K562 (cell line): ENCODE measurements around the gene CPB1.

Experiments used
- CHD2 ChIP-seq: IDR thresholded peaks from 2 replicates; pipeline ENCODE4 v1.6.1; 2011; ENCODE audit warnings: low read depth, low read length
- EP300 ChIP-seq: IDR thresholded peaks from 2 replicates; pipeline ENCODE4 v1.6.1; 2012; ENCODE audit warnings: low read length, improper control_type of control experiment
- EZH2 ChIP-seq: IDR thresholded peaks from 2 replicates; pipeline ENCODE4 v1.6.1; 2012; ENCODE audit warnings: low read depth, mild to moderate bottlenecking, inconsistent platforms, low read length, borderline replicate concordance
- FOXK1 ChIP-seq: sonication (generic); formaldehyde crosslinking; IDR thresholded peaks from 2 replicates; pipeline ENCODE4 v1.8.0; 2022; ENCODE audit warnings: missing genetic modification reagents, mild to moderate bottlenecking, borderline replicate concordance
- HDAC8 ChIP-seq: fragments of 450-650 bp; IDR thresholded peaks from 2 replicates; pipeline ENCODE4 v1.6.1; 2016; ENCODE audit warnings: mild to moderate bottlenecking, missing genetic modification characterization, moderate library complexity, missing compliant biosample characterization
- MXD1 ChIP-seq: fragments of 250-450 bp; sonication (Bioruptor Pico); IDR thresholded peaks from 2 replicates; pipeline ENCODE4 v1.8.0; 2021; ENCODE audit warnings: borderline replicate concordance, mild to moderate bottlenecking, moderate library complexity; ENCODE audit not compliant: poor library complexity, severe bottlenecking
- RFX5 ChIP-seq: IDR thresholded peaks from 2 replicates; pipeline ENCODE4 v1.6.1; 2011; ENCODE audit warnings: low read depth, mild to moderate bottlenecking, improper control_type of control experiment, low read length
- SRSF7 ChIP-seq: fragments of 200-400 bp; formaldehyde crosslinking; optimal IDR thresholded peaks from 2 replicates; pipeline ENCODE3; 2017; ENCODE audit warnings: mild to moderate bottlenecking, low read depth, low read length
- TAF1 ChIP-seq: IDR thresholded peaks from 2 replicates; pipeline ENCODE4 v1.6.1; 2011; ENCODE audit warnings: mild to moderate bottlenecking, low read length, moderate library complexity; ENCODE audit not compliant: insufficient read depth, control insufficient read depth, severe bottlenecking; ENCODE audit errors: extremely low read depth
- ZFP91 ChIP-seq: sonication (generic); formaldehyde crosslinking; IDR thresholded peaks from 2 replicates; pipeline ENCODE4 v1.8.0; 2022; ENCODE audit warnings: mild to moderate bottlenecking, missing genetic modification reagents
- TF ChIP-seq, protein P1 (sequence below), 3 experiments: IDR thresholded peaks in 2 of 3; conservative IDR thresholded peaks in 1 of 3; 2 replicates each; pipeline ENCODE4 v1.5.1; 2011 to 2012; ENCODE audit warnings: low read length in 3 of 3, mild to moderate bottlenecking in 3 of 3, control low read depth in 2 of 3, improper control_type of control experiment in 1 of 3, inconsistent platforms in 1 of 3, low read depth in 1 of 3, mixed read lengths in 1 of 3, moderate library complexity in 1 of 3; ENCODE audit not compliant: insufficient read depth in 2 of 3

- no peak for TF ChIP-seq FOXK1 (CRISPR knock-in tag)
- TF ChIP-seq HDAC8 (tag), result no peak
- TF ChIP-seq, protein P1, sequence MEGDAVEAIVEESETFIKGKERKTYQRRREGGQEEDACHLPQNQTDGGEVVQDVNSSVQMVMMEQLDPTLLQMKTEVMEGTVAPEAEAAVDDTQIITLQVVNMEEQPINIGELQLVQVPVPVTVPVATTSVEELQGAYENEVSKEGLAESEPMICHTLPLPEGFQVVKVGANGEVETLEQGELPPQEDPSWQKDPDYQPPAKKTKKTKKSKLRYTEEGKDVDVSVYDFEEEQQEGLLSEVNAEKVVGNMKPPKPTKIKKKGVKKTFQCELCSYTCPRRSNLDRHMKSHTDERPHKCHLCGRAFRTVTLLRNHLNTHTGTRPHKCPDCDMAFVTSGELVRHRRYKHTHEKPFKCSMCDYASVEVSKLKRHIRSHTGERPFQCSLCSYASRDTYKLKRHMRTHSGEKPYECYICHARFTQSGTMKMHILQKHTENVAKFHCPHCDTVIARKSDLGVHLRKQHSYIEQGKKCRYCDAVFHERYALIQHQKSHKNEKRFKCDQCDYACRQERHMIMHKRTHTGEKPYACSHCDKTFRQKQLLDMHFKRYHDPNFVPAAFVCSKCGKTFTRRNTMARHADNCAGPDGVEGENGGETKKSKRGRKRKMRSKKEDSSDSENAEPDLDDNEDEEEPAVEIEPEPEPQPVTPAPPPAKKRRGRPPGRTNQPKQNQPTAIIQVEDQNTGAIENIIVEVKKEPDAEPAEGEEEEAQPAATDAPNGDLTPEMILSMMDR (IDR thresholded peaks at IDR 0.05 in 2 of 3, conservative IDR thresholded peaks at IDR 0.05 in 1 of 3; ENCODE audit: insufficient read depth in 2 of 3, low read depth in 1 of 3, low read length in 3 of 3), result no peak
- no peak for TF ChIP-seq SRSF7
- no peak for TF ChIP-seq EZH2
- no peak for TF ChIP-seq CHD2
- TF ChIP-seq ZFP91 (CRISPR knock-in tag), result no peak
- no peak for TF ChIP-seq EP300
- TF ChIP-seq MXD1 (CRISPR knock-in tag), result no peak
- no peak for TF ChIP-seq RFX5
- no peak for TF ChIP-seq TAF1
These were observed 37.4 kb downstream of the CPB1 start, which contains the start of gene CPA3 for GRCh38 chr3:148865049-148865448.
